Stimulated activated CD8-positive, alpha-beta memory T cell treated with anti-CD3 and anti-CD28 coated beads, Interleukin-15, amount 100 ng/mL, for 1 hour (primary cell): ENCODE data around the gene FANCL.
"Not testable (repeated sequence)": the region's sequence is repeated elsewhere in the genome, so short reads cannot be mapped to it uniquely, and the experiment has no call there.

Source experiments
- DNase-seq: peaks from one replicate; pipeline ENCODE4 v3.0.0-alpha.2; 2020; ENCODE audit warnings: low read depth

FANCL gene

GRCh38 chr2:58240670-58241545 lies at the start of gene FANCL:
Gene FANCL (minus strand): TSS chr2:58241325. CDS start chr2:58241313, 12 bp downstream.
- peak; percentile 23 for DNase-seq

GRCh38 chr2:58289029-58289428 lies 47.9 kb upstream of the FANCL start:
- no peak for DNase-seq

GRCh38 chr2:58283931-58284330 lies 42.8 kb upstream of the FANCL start:
- DNase-seq, result no peak

GRCh38 chr2:58275144-58275543 lies 34.0 kb upstream of the FANCL start:
- not testable (repeated sequence) for DNase-seq

- no peak for DNase-seq
Observed at GRCh38 chr2:58271826-58272225, 30.7 kb upstream of the FANCL start.

GRCh38 chr2:58268685-58269084 lies 27.6 kb upstream of the FANCL start:
- DNase-seq, result no peak

GRCh38 chr2:58266211-58266610 lies 25.1 kb upstream of the FANCL start:
- no peak for DNase-seq

- DNase-seq, result no peak
Observed at GRCh38 chr2:58261209-58261608, 20.1 kb upstream of the FANCL start.

- not testable (repeated sequence) for DNase-seq
Observed at GRCh38 chr2:58258456-58258855, 17.3 kb upstream of the FANCL start.

- DNase-seq, result not testable (repeated sequence)
Observed at GRCh38 chr2:58251331-58252201, 10.4 kb upstream of the FANCL start.

- DNase-seq, result no peak
Observed at GRCh38 chr2:58241546-58241864, 380 bp upstream of the FANCL start.

- DNase-seq, result no peak
Observed at GRCh38 chr2:58239243-58239925, 1.7 kb downstream of the FANCL start.

GRCh38 chr2:58237741-58238140 lies 3.4 kb downstream of the FANCL start:
- no peak for DNase-seq

GRCh38 chr2:58235984-58236383 lies 5.1 kb downstream of the FANCL start:
- no peak for DNase-seq

GRCh38 chr2:58235170-58235569 lies 6.0 kb downstream of the FANCL start:
- DNase-seq, result no peak

- no peak for DNase-seq
Observed at GRCh38 chr2:58228299-58228698, 12.8 kb downstream of the FANCL start.

GRCh38 chr2:58227171-58227917 lies 13.8 kb downstream of the FANCL start:
- no peak for DNase-seq

- no peak for DNase-seq
Observed at GRCh38 chr2:58221909-58222308, 19.2 kb downstream of the FANCL start.

GRCh38 chr2:58215429-58215828 lies 25.7 kb downstream of the FANCL start:
- DNase-seq, result no peak

GRCh38 chr2:58210951-58211568 lies 30.1 kb downstream of the FANCL start:
- DNase-seq, result not testable (repeated sequence)

GRCh38 chr2:58207189-58207588 lies 33.9 kb downstream of the FANCL start:
- no peak for DNase-seq
